B cell (primary cell): ENCODE measurements around the gene MRGPRG.

ENCODE experiments used
- EZH2 ChIP-seq: IDR thresholded peaks from 2 replicates; pipeline ENCODE4 v1.6.1; 2012; ENCODE audit warnings: borderline replicate concordance, low read depth, mild to moderate bottlenecking, moderate library complexity, low read length; ENCODE audit not compliant: insufficient read depth, poor library complexity, severe bottlenecking
- TF ChIP-seq, protein P1 (sequence below): fragments of 200-600 bp; IDR thresholded peaks from one replicate; pipeline ENCODE4 v1.8.0; 2022; ENCODE audit warnings: antibody characterized with exemption, mild to moderate bottlenecking

DNA sequence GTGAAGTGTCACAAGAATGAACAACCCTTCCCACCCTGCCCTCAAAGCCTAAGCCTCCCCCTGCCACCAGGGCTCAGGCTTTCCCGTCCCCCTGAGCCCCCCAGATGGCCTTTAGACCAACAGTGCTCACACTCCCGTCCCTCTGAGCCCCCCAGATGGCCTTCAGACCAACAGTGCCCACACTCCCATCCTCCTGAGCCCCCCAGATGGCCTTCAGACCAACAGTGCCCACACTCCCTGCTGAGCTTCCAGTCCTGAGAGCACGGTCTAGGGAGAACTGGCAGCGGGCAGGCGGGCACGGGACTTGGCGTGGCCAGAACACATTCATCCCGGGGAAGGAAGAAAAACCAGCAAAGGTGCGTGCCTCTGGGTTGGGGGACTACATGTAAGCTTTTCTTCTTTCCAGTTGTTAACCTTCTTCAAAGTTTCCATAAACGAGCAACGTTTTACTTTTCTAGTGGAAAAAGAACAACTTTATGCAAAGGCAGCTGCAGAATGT lies 2.5 kb downstream of the MRGPRG start:
- TF ChIP-seq, protein P1, sequence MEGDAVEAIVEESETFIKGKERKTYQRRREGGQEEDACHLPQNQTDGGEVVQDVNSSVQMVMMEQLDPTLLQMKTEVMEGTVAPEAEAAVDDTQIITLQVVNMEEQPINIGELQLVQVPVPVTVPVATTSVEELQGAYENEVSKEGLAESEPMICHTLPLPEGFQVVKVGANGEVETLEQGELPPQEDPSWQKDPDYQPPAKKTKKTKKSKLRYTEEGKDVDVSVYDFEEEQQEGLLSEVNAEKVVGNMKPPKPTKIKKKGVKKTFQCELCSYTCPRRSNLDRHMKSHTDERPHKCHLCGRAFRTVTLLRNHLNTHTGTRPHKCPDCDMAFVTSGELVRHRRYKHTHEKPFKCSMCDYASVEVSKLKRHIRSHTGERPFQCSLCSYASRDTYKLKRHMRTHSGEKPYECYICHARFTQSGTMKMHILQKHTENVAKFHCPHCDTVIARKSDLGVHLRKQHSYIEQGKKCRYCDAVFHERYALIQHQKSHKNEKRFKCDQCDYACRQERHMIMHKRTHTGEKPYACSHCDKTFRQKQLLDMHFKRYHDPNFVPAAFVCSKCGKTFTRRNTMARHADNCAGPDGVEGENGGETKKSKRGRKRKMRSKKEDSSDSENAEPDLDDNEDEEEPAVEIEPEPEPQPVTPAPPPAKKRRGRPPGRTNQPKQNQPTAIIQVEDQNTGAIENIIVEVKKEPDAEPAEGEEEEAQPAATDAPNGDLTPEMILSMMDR = no peak
- no peak for TF ChIP-seq EZH2
